GM21381 (cell line): Measurements from ENCODE around the gene CTNNA3.

Experiments used
- ATAC-seq: cut with Tn5 transposase; IDR thresholded peaks from one replicate; pipeline ENCODE4 v1.9.1; 2021; ENCODE audit warnings: mild to moderate bottlenecking, moderate library complexity; ENCODE audit not compliant: unreplicated experiment

CTNNA3 gene

DNA sequence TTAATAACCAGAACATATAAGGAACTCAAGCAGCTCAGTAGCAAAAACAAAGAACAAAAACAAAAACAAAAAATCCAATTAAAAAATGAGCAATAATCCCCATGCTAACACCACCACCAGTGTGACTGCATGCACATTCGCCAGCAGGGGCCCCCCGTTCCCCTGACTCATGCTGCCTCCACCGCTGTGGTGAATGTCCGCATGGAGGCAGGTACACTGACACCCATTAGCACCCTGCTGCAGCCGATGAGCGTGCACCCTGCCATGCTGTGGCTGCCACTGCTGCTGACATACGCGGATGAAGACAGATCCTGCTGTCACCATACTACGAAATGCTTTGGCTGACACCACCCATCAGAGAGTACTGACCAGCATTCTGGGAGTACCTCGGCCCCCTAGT, 1091.8 kb downstream of the CTNNA3 start:
- no peak for ATAC-seq

DNA sequence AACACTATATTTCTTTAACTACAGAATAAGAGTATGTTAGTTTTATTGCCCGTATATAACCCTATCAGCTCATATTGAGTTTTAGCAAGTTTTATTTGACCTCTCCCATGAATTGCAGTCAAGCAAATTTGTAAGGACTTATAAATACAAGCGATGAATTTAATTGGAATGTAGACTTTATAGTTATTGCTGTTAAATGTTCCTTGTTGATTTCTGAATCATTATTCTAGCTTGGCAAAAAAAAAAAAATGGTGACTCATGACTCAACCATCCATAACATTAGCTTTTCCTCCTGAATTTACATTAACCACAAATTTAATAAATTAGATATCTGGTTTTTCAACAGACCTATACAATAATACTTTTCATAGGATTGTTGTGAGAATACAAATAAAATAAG, 1104.1 kb downstream of the CTNNA3 start:
- no peak for ATAC-seq

DNA sequence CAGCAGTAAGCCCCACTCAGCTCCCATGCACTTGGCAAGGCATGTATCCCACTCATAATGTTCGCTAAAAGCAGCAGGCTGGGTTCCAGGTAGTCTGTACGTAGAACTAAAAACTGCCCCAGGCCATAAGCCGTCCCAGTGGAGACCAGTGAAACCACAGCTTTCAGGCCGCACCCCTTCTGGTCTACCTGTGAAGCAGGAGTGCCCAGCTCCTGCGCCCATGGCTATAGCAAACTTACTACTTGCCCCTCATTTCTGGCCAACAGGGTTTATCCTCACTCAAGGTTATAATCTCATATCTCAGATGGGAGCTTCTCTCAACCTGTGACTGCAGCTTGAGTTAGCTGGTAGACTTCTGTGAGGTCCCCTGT, 1108.3 kb downstream of the CTNNA3 start:
- ATAC-seq = no peak

DNA sequence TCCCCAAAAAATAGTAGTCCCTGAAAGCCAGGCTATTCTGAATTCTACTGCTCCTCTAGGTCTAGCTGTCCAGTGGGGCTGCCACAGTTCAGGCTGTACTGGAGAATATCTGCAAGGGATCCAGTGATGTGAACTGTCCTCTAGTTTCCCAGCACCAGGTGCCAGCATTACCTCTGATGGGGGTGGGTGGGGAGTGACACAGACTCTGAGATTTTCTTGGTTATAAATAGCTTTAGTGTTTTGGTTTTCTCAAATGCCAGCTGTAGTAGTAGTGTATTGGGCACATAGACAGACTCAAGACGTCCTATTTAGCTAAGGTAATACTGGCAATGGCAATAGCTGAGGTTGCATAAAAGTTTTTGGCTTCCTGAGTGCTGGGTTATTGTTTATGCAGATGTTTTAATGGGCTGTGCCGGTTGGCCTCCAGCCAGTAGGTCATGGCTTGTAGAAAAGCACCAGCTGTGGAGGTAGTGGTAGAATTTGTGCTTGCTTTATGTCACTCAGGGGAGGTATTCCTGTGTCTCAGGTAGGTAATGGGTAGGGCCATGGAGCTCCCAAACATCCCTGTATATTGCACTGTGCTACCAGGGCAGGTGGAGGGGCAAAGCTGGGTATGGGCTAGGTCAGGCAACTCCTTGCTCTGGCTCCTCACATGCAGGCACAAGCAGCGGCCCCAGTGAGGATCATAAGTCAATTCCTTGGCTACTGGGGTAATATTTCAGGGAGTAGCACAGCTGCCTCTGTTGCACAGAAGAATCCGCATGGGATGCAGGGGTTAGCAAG, 1108.9 kb downstream of the CTNNA3 start:
- ATAC-seq = no peak

DNA sequence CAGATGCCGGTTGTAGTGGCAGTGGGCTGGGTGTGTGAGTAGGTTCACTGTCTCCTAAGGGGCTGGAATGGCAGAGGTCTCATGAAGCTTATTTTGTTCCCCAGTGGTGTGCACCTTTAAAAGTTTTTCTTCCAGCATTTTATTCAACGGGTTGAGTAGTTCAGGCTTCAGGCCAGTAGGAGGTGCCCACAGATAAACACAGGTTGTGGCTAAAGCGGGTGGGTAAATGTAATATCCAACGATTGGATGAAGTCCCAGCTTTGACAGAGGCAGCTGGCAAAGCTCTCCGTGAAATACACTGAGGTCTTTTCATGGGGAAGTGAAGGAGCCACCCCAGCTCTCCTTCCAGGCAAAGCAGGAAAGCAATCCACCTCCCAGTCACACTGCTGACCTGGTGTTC, 1109.9 kb downstream of the CTNNA3 start:
- no peak for ATAC-seq

DNA sequence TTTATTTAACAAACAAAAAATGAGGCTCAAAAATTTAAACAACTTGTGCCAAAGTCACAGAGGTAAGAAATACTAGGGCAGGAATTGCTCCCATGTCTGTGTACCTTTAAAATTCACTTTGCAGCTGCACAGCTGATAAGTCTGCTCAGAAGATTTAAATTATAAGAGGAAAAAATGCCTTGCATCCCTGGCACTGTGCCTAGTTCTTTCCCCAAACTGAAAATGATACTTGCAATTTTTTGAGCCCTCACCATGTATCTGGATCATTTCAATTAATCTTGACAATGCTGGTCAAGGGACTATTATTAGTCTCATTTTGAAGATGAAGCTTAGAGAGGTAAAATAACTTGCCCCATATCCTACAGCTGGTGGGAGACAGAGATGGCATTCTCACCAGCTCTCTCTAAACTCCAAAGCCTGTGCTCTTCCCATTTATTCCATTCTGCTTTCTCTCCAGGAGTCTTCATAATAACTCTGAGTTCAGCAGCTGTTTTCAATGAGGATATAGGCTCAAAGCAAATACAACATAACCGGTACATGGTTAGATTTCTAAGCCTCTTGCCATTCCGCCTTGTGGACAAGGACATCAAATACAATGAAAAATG, 1120.6 kb downstream of the CTNNA3 start:
- no peak for ATAC-seq

DNA sequence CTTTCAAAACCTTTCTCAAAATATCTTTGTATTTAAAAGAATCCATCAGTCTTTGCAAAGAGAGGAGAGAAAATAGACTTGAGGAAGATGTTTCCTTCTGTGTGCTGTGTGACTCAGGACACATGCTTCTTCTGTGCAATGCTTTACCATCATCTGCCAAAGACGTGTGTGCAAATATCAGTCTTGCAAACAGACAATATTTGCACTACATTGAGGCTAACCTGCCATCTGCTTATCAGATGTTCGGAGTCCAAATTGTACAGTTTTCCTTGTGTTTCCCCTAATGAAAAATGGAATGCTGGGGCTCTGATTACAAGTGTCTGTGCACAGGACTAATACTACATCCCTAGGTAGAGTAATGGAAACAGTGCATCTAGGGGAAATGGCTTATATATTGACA, 1123.3 kb downstream of the CTNNA3 start:
- no peak for ATAC-seq

DNA sequence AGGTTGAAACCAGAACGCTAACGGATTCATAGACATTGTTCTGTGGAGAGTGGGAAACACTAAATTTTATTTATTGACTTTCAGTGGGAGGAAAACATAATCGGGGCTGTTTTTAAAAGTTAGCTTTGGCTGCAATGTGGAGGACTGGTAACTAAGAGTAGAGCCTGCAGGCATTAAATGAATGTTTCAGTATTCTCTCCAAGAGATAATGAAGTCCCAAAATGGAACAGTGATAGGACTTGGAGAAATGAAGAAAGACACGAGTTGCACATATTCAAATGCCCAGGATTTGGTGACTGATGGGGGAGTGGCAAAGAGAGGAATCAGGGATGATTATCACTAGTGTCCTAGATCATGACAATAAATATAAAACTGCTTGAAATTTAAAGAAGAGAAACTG, 1130.0 kb downstream of the CTNNA3 start:
- ATAC-seq = no peak

DNA sequence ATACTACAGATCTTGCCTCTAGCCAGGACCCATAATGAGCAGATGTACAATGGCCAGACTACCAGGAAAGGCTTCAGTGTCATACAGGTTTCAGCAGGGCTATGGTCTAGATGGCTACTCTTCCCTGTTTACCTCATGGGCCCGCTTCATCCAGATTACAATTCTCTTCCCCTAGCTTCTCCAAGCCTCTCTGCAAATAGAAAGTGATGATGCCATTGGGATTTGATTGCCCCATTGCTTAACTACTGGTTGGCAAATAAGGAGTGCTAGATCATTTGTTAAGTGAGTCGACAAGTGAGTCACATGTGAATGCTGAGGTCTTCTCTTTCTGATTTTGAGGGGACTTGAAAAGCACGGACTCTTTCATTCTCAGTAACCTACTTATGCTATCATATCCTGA, 1131.7 kb downstream of the CTNNA3 start:
- ATAC-seq = no peak

DNA sequence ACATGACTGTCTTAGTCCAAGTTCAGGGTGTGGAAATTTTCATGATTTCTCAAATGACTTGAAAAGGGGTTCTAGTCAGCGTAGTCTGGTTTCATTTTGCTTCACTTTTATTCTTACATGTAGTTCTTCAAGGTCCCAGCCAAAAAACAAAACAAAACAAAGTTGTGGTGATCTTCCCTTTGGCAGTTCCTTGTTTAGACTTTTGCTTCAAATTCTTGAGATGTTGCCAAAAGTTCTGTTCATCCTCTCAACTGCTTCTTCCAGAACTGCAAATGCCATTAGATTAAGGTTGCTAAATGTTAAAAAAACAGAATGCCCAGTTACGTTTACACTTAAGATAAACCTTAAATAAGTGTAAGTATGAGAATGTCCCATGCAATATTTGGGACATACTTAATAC, 1140.9 kb downstream of the CTNNA3 start:
- ATAC-seq = no peak

DNA sequence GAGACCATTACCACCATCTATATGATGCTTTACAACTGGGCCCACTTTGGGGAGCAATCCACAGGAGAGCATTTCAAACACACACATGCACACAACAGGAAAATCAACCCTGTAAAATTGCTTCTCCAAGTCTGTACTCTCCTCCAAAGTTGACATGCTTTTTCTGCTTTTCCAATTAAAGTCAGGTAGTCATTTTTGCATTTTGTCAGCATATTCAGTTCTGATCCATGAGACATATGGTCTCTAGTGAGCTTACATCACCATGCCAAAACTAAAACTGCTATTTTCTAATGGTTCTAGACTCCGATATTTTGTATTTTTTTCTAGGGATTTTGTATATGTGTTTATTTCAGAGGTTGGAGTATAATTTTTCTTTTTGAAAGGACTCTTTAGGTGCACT, 1143.7 kb downstream of the CTNNA3 start:
- ATAC-seq = no peak

DNA sequence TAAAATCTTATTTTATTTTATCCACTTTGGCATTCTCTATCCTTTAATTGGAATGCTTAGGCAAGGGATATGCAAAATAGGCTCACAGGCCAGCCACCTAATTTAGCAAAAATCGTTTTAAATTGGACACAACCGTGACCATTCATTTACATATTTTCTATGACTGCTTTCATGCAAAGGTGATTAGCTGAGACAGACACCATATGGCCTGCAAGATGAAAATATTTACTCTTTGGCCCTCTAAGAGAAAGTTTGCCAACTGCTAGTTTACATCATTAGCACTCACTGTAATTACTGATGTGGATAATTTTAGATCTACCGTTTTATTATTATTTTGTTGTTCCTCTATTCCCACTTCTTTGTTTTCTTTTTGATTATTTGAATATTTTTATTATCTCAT, 1145.6 kb downstream of the CTNNA3 start:
- ATAC-seq = no peak

DNA sequence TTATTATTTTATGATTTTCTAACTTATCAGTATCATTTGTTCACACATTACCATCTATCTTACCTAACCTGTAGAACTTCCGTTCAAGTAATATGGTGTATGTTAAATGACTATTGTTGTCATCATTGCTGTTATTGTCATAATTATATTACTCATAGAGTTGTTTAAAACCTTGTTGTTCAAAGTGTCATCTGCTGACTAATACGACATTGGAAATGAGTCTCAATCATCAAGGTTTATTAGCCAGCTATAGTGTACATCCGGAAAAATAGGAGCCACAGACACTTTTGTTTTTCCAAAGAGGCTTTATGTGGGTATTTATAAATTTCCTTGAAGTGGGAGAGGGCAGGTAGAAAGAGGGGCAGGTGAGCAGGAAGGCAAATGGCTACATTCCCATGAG, 1157.1 kb downstream of the CTNNA3 start:
- no peak for ATAC-seq

DNA sequence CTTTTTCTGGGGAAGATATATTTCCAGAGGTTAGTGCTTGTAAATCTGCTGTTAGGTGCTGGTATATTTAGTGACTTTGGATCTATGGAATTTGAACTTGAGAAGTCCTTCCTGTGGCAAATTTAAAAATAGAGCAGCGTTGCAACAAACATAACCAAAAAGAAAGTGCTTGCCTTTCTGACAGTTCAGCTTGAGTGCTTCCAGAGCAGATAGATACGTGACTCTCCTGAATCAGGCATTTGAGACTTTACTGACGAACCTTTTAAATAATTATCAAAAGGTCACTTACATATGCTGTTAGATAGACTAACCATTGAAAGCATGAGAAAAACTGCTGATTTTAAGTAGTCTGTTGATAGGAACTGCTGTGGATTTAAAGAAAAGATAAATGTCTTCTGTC, 1157.6 kb downstream of the CTNNA3 start:
- no peak for ATAC-seq

DNA sequence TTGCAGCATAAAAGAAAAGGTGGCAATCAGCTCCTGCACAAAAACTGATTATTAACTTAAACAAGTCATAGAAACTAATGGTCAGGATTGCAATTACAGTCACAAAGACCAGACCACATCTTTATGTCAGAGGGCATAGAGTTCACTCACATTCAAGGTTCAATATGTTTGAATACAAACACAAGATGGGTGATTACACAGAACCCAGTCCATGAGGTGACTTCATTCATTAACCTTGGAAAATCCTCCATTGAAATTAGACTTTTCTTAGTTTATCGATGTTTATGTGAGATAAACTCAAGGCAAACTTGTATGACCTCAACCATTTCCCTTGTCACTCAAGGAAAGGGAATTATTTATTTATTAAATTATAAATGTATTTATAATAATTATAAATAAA, 1158.8 kb downstream of the CTNNA3 start:
- no peak for ATAC-seq

DNA sequence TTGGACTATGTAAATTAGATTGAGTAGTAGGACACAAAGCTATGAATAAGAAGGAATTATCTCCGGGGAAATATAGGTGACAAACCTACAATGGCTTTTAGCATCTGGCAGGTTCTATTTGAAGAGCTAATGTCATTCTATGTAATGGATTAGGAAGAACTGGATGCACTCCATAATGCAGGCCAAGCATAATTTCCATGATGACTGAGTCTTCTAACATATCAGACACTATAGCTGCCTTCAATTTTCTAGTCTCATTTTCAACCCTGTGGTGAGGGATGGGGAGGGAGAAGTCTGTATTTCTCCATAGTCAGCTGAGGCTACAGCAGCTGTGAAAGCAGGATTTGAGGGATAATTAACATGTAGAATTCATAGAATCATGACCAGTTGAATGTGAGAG, 1160.6 kb downstream of the CTNNA3 start:
- no peak for ATAC-seq

DNA sequence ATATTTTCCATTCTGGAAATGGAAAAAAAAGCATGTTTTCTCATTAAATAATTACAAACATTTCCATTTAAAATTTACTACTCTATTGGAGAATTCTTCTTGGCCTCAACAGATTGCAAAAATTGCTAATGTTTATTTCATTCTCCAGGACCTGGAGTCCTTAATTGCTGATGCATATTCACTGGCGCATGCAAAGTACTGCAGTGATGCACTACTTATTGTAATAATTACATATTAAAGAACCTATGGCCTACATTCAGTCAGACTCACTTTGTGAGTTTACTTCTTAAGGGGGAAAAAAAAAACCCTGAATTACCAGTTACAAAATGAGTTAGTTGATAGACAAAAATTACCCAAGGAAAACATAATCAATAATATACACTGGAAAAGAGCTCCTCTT, 1161.1 kb downstream of the CTNNA3 start:
- no peak for ATAC-seq

DNA sequence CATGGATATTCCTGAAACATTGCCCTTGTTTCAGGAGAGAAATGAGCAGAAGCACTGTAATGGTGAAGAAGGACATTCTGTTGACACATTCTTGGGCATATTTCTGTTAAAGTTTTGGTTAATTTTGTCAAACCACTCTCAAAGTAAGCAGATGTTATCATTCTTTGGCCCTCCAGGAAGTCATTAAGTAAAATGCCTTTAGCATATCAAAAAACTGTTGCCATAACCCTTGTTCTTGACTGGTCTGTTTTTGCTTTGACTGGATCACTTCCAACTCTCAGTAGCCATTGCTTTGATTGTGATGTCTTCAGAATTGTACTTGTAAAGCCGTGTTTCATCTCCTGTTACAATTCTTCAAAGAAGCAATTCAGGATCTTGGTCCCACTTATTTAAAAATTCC, 1174.5 kb downstream of the CTNNA3 start:
- no peak for ATAC-seq

DNA sequence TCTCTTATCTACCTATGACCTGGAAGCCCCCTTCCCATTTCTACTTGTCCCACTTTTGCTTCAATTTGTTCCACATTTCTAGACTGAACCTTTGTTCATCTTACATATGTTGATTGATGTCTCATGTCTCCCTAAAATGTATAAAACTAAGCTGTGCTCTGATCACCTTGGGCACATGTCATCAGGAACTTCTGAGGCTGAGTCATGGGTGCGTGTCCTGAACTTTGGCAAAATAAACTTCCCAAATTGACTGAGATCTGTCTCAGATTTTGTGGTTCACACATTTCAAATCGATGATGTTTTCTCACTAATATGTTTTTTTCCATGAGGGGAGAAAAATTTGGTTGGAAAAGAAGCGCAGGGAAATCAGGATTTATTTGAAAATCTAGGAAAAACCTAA, 1176.4 kb downstream of the CTNNA3 start:
- ATAC-seq = no peak

DNA sequence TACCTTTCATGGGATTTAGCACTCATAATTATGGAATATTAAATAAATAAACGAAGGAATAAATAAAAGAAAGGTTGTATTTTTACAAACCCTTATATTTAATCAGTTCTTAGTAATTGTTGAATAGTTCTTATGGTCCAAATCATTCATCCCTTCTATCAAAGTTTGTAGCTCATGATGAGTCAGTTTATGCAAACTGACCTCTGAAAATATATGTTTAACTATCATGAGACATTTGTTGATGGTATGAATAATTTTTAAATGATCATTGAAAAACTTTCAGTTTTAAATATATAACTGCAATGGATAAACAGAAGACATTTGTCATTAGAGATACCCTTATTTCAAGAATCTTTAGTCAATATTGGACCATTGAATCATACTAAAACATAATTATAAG, 1181.3 kb downstream of the CTNNA3 start:
- ATAC-seq = no peak

DNA sequence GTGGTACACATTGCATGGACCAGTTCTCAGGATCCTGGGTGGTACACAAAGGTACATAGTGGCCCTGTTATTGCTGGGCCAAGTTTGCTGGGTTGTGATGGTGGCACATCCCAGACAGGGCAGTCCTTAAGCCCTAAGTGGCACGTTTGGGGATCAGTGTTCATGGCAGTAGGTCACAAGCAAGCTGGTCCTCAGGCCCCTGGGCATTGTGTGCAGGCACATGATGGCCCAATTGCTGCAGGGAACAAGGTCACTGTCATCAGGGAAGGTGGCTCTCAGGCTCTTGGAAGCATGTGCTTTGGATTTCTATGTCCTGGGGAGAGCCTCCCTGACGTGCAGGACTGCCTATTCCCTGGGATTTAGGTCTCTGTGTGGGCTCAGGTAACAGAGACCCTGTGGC, 1182.5 kb downstream of the CTNNA3 start:
- no peak for ATAC-seq

DNA sequence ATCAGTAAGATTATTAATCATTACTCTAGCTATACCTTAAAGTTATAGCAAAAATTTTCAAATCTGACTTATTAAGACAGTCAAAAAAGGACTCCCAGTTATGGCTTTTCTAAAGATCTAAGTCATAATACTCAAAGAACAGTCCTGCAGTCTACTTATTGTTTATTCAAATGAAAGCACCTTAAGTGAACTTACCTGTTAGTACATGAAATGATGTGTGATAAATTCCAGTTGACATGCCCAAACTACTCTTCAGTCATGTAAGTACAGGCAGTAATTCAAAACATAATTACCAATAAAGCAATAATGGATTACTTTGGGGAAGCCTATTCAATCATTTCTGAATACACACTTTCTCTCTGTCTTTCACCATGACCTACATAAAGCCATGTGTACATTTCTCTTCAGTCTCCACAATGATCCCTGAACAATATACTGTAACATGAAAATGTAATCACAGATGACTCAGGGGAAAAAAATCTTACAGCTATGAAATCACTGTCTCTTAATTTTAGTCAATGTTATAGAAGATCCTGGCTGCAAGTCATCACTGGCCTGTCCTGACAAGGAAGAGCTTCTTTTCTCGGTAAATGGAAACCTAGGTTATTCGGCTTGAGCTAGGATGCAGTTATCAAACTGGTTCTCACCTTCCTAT, 1190.9 kb downstream of the CTNNA3 start:
- ATAC-seq = no peak
